Endothelial cell (in vitro differentiated cells): ENCODE measurements around the gene VAV2. TPM values are rescaled to one million over a fixed set of nuclear protein-coding genes. Genes with fewer than 3 reads are reported as not detected.

Experiments used
- DNase-seq: peaks from one replicate; pipeline ENCODE4 v3.0.0; 2021; ENCODE audit warnings: low spot score
- H3K27ac Mint-ChIP-seq: one replicate; pipeline ENCODE4 v1.8.0; 2021; ENCODE audit warnings: mixed read lengths, inconsistent platforms; ENCODE audit not compliant: unreplicated experiment
- H3K27me3 Mint-ChIP-seq: one replicate; pipeline ENCODE4 v1.8.0; 2021; ENCODE audit warnings: mild to moderate bottlenecking, moderate library complexity, mixed read lengths, inconsistent platforms; ENCODE audit not compliant: unreplicated experiment
- H3K36me3 Mint-ChIP-seq: one replicate; pipeline ENCODE4 v1.8.0; 2021; ENCODE audit warnings: mild to moderate bottlenecking, low read depth, mixed read lengths, inconsistent platforms; ENCODE audit not compliant: unreplicated experiment
- H3K4me1 Mint-ChIP-seq: one replicate; pipeline ENCODE4 v1.8.0; 2021; ENCODE audit warnings: mild to moderate bottlenecking, mixed read lengths, inconsistent platforms; ENCODE audit not compliant: unreplicated experiment
- H3K4me3 Mint-ChIP-seq: one replicate; pipeline ENCODE4 v1.8.0; 2021; ENCODE audit warnings: mild to moderate bottlenecking, mixed read lengths, inconsistent platforms; ENCODE audit not compliant: unreplicated experiment
- H3K9me3 Mint-ChIP-seq: one replicate; pipeline ENCODE4 v1.8.0; 2021; ENCODE audit warnings: mixed read lengths, inconsistent platforms; ENCODE audit not compliant: unreplicated experiment
- total RNA-seq: library from RNA; stranded (reverse); fragmentation: NEBNext Ultra II Directional; extraction: Animal tissue kit (Norgen Biotek cat#: 25700); gene quantifications from one replicate; pipeline ENCODE4 v1.2.1, GENCODE V29; 2021; ENCODE audit not compliant: unreplicated experiment
- TF ChIP-seq, protein P1 (sequence below): fragments of 200-600 bp; sonication (generic); IDR thresholded peaks from one replicate; pipeline ENCODE4 v1.5.0; 2021; ENCODE audit warnings: antibody characterized with exemption; ENCODE audit not compliant: unreplicated experiment

Gene VAV2
- total RNA-seq, 1 donor from 2014 or later = 27.2 TPM

DNA sequence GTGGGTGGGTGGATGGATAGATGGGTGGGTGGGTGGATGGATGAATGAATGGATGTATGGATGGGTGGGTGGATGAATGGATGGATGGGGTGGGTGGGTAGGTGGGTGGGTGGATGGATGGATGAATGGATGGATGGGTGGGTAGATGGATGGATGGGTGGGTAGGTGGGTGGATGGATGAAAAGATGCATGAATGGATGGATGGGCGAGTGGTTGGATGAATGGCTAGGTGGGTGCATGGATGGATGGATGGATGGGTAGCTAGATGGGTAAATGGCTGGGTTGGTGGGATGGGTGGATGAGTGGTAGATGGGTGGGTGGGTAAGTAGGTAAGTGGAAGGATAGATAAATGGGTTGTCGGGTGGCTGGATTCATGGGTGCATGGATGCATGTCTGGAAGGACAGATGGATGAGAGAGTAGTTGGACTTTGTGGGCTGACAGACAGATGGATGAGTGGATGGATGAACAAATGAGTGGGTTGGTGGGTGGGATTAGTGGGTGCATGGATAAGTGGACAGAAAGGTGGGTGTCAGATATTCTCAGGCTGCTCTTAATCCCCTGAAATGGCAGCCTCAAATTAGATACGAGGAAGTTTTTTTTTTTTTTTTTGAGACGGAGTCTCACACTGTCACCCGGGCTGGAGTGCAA is 153.1 kb downstream of the VAV2 start:
- no peaks in the 10 kb centered on the region for H3K9me3 Mint-ChIP-seq
- H3K27ac Mint-ChIP-seq = peak overlapping the region; percentile 74
- no peak for DNase-seq
- peaks cover 42% of the 10 kb centered on the region for H3K4me1 Mint-ChIP-seq
- TF ChIP-seq, protein P1, sequence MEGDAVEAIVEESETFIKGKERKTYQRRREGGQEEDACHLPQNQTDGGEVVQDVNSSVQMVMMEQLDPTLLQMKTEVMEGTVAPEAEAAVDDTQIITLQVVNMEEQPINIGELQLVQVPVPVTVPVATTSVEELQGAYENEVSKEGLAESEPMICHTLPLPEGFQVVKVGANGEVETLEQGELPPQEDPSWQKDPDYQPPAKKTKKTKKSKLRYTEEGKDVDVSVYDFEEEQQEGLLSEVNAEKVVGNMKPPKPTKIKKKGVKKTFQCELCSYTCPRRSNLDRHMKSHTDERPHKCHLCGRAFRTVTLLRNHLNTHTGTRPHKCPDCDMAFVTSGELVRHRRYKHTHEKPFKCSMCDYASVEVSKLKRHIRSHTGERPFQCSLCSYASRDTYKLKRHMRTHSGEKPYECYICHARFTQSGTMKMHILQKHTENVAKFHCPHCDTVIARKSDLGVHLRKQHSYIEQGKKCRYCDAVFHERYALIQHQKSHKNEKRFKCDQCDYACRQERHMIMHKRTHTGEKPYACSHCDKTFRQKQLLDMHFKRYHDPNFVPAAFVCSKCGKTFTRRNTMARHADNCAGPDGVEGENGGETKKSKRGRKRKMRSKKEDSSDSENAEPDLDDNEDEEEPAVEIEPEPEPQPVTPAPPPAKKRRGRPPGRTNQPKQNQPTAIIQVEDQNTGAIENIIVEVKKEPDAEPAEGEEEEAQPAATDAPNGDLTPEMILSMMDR = no peak
- peaks cover 12% of the 10 kb centered on the region for H3K27me3 Mint-ChIP-seq
- no peak overlapping the region for H3K4me3 Mint-ChIP-seq
- H3K36me3 Mint-ChIP-seq = peaks cover 4% of the 10 kb centered on the region

DNA sequence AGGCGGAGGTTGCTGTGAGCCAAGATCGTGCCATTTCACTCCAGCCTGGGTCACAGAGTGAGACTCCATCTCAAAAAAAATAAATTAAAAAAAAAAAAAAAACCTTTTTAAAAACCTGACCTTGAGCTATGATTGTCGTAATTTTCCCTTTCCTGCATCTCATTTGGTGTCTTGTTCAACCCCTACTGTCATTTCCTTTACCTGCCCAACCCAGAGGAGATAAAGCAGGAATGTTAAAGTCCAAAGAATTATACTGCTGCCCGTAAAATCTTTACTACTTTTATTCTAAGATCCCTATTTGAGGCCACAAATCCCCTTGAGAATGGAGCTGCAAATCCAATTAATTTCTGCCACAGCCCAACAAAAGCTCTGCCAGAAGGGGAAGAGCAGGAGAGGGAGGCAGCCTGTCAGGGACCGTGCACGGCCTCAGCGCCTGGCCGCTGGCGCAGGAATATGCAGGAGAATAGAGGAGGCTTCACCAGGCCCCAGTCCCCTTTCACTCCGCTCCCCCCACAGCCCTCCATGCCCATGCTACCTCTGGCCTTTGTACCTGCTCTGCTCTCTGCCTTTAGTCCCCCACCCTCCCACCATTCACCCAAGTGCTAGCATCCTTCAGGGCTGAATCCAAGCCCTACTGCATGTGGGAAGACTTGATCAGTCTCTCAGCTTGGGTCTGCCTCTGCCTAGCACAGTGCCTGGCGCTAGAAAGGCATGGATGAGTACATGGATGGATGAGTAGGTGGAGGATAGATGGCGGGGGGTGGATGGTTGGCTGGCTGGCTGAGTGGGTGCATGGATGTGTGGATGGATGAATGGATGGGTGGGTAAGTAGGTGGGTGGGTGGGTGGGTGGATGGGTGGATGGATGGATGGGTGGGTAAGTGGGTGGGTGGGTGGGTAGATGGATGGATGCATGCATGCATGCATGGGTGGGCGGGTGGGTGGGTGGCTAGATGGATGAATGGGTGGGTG is 154.2 kb downstream of the VAV2 start:
- DNase-seq = no peak
- Mint-ChIP-seq H3K4me3 (no peak overlapping the region), H3K27ac (no peak overlapping the region), H3K27me3 (peaks cover 9% of the 10 kb centered on the region), H3K9me3 (no peaks in the 10 kb centered on the region), H3K36me3 (peaks cover 4% of the 10 kb centered on the region), H3K4me1 (peaks cover 34% of the 10 kb centered on the region)
- TF ChIP-seq, protein P1 = no peak

DNA sequence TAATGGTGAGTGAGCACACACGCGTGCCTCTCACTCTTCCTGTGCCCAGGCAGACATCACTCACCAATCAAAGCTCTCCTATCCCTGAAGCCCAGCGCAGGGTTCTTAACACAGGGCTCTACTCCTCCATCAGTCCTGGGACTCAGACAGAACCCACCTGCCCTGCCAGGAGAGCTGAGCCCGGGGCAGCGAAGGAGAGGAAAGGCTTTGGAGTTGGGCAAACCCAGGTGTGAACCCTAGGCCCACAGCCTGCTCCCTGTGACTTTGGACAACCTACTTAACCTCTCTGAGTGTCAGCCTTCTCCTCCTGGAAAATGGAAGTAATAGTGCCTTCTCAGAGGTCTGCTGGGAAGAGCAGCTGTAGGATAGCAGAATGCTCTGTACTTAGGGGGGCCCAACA is 155.3 kb downstream of the VAV2 start:
- H3K4me1 Mint-ChIP-seq = peaks cover 34% of the 10 kb centered on the region
- H3K9me3 Mint-ChIP-seq = no peaks in the 10 kb centered on the region
- no peak overlapping the region for H3K27ac Mint-ChIP-seq
- TF ChIP-seq, protein P1 = no peak
- H3K36me3 Mint-ChIP-seq = peaks cover 4% of the 10 kb centered on the region
- H3K4me3 Mint-ChIP-seq = no peak overlapping the region
- H3K27me3 Mint-ChIP-seq = peaks cover 9% of the 10 kb centered on the region
- no peak for DNase-seq

DNA sequence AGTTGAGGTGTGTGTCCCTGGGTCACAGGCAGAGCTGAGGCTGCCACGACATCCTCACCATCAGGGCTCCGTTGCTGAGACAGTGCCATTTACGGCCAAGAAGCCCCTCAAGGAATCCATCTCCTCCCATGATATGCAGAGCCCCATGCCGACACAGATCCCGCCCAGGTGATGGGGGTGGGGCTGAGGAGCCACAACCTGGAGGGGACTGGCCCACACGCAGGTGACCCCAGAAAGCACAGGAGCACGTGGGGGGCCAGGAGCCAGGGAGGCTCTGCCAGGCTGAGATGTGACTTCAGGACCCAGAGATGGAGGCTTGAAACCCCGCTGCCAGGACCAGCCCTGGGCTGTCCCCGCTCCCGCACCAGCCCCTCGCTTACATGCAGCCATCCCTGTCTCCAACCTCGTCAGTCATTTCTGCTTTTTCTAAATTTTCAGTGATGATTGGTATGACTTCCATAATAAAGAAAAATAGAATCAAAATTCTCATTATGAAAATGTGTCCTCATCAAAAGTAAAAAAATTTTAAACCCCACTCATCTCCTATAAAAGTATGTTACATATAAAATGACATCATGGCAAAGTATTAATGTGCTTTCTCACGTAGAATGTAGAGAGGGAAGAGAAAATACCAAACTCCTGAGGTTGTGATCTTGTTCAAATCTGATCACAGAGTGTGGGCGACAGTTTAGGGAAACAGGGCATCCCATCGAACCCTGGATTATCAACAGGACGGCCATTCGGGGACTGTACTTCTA is 155.9 kb downstream of the VAV2 start:
- Mint-ChIP-seq H3K9me3 (no peaks in the 10 kb centered on the region), H3K27me3 (peaks cover 7% of the 10 kb centered on the region), H3K27ac (no peak overlapping the region), H3K36me3 (peaks cover 4% of the 10 kb centered on the region), H3K4me3 (peak overlapping the region; percentile 37), H3K4me1 (peaks cover 32% of the 10 kb centered on the region)
- TF ChIP-seq, protein P1 = no peak
- no peak for DNase-seq
